Stimulated activated CD4-positive, alpha-beta T cell treated with anti-CD3 and anti-CD28 coated beads, Interleukin-2, amount 100 ng/mL, for 4 hours (primary cell): ENCODE measurements around the gene ALDH1A3.

Source experiments
- DNase-seq: peaks from one replicate; pipeline ENCODE4 v3.0.0-alpha.2; 2020; ENCODE audit warnings: low read depth

Gene ALDH1A3

DNA sequence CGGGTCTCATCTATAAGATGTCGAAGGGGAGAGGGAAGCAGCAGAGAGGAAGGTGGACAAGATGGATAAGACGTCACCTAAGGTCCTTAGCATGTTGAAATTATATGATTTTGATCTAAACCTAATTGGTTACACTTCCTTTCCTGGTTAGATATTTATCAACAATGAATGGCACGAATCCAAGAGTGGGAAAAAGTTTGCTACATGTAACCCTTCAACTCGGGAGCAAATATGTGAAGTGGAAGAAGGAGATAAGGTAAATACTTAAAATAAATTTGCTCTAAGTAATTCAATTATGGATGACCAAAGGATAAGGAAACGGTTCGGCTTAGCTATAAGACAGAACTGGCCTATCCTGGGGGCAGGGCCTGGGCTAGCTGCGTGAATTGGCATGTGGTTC is 5.5 kb downstream of the ALDH1A3 start:
- DNase-seq, result no peak

GRCh38 chr15:100885811-100886210 is 6.2 kb downstream of the ALDH1A3 start:
- no peak for DNase-seq

- no peak for DNase-seq
These were observed 7.7 kb downstream of the ALDH1A3 start for GRCh38 chr15:100887211-100887913.

DNA sequence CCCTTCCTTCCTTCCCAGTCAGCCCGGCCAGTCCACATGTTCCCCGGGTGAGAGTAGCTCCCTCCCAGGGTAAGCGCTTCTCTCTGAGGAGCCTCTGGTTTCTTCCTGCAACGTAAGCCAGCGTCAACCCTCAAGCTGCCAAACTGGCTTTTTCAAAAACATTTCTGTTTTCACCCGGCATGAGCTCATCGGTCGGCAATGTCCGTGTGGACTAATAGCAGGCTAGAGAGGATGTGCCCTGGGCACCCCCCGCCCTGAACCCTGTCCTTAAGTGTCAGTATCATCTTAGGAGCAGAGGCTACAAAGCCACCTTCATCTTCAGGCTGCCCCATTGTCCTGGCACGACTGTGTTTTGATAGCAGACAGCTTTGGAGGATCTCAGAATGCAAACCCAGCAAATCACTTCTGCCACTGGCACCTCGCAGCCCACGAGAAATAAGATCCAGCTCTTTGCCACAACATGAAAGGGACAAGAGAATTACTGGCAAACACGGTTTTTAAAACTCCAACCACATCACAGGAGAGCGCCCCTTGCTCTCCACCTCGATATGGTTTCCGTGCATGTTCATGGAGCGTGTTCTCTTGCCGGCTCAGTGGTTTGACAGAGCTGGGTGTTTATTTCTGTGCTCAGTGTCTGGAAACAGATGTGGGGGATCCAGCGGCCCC is 9.9 kb downstream of the ALDH1A3 start:
- no peak for DNase-seq

GRCh38 chr15:100890051-100890720 is 10.6 kb downstream of the ALDH1A3 start:
- DNase-seq, result no peak

- DNase-seq, result no peak
These were observed 11.2 kb downstream of the ALDH1A3 start for GRCh38 chr15:100890850-100891249.

- no peak for DNase-seq
These were observed 11.8 kb downstream of the ALDH1A3 start for GRCh38 chr15:100891307-100892012.

GRCh38 chr15:100892013-100892355 is 12.4 kb downstream of the ALDH1A3 start:
- DNase-seq, result no peak

DNA sequence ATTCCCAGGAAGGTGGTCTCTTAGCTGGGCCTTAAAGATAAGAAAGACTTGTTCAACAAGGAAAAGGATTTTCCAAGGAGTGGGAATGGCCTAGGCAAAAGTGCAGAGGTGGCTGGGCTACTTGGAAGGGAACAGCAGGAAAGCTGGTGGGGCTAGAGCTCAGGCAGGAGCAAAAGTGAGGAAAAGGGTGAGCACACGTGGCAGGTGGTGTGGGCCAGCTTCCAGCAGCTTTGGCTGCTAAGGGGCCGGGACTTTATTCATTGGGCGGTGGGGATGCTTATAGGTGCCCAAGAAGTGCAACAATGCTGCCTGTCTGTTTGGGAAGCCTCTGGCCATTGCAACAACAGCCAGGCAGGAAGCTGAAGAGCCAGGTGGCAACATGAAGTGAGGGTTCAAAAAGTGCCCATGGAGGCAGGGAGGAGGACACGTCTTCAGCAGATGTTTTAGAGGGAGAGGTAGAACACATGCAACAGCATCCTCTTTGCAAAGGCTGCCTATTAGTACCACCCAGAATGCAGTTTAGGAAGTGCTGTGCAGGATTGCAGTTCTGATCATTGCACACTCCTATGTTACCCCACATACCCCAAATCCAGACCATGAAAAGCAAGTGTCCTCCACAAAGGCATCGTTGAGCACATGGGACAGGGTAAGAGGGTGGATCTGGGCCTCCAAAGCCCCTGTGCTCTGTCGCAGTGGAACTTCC is 13.8 kb downstream of the ALDH1A3 start:
- no peak for DNase-seq

DNA sequence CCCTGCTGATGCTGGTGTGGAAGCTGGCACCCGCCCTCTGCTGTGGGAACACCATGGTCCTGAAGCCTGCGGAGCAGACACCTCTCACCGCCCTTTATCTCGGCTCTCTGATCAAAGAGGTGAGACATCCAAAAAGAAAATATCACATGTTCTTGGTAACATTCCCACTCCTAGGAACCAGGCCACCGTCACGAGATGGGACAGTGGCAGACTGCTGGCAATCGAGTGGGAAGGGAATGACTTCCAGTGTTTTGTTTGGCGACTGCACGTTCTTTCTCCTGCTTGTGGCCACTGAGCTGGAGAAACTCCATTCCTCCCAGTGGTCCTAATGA is 14.3 kb downstream of the ALDH1A3 start:
- DNase-seq, result no peak

- DNase-seq, result no peak
These were observed 16.1 kb downstream of the ALDH1A3 start for GRCh38 chr15:100895721-100896120.

GRCh38 chr15:100897221-100898151 is 17.9 kb downstream of the ALDH1A3 start:
- DNase-seq, result no peak

GRCh38 chr15:100898152-100898490 is 18.5 kb downstream of the ALDH1A3 start:
- no peak for DNase-seq

- DNase-seq, result no peak
These were observed 19.2 kb downstream of the ALDH1A3 start for GRCh38 chr15:100898661-100899462.

- DNase-seq, result no peak
These were observed 20.0 kb downstream of the ALDH1A3 start for GRCh38 chr15:100899601-100900000.

GRCh38 chr15:100900136-100900794 is 20.6 kb downstream of the ALDH1A3 start:
- DNase-seq, result no peak

DNA sequence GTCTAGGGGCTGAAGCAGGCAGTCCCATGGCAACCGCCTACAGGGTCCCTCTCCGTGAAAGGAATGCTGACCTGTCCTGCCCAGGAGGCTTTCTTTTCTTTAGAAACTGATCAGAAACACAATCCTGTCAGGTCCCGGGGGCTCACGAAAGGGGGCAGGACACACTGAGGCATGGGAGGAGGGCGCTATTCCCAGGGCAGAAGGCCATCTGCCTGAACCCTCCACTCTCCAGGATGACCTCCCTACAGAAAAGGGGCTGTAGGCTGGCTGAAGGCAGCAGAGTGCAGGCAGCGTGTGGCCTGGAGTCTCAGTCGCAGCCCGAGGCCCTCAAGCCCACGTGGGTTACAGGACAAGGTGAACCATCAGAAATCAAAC is 21.2 kb downstream of the ALDH1A3 start:
- no peak for DNase-seq

DNA sequence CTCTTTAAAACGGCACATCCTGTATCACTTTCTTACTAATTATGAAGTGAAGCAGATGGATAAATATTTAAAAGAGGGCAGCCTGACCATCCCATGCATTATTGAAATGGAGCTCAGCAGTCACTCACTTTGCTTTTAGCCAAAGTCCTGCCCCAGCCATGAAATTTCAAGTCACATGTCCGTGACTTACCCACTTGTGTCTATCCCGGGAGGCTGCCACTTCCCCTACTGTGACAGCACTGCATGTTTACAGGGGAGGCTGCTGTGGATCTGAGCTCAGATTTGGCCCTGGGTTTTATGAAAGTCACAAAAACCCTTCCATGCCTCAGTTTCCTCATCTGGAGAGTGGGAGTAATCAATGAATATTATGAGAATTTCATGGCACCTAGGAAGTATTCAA is 21.7 kb downstream of the ALDH1A3 start:
- DNase-seq, result no peak

DNA sequence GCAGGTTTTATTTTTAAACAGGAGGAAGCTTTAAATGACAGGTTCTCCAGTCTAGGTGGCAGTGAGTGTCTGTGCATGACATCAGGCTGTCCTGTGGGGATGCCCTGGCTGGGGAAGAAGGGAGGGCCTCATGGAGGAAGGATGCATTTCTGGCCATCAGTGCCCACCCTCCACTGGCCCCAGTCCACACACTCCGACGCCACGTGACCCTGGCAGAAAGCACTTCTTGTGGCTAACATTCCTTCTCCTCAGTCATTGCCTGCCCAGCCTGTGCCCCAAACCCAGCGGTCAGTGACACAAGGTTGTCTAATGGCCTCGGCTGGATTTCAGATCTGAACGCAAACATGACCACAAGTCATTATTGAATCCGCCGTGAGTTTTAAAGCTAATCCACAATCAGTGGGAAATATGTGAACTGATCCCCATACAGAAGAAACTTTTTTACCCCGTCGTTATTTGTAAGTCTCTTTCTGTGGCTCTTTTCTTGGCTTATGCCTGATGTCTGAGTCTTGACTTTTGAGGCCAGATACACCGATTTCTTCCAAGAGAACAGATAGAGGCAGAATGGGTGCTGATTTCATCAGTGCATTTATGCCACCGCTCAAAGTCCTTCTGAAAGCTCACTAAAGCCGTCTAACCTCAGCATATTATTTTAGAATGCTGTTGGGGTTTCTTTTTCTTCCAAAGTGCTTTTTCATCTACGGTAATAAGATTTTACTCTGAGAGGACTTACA is 22.2 kb downstream of the ALDH1A3 start:
- no peak for DNase-seq
